Uterine smooth muscle cell (primary cell): ENCODE data around the gene LGR5. TPM values are rescaled to one million over a fixed set of nuclear protein-coding genes. Genes with fewer than 3 reads are reported as not detected.

Experiments
- total RNA-seq: library from RNA; depleted of rRNA; stranded (reverse); fragments of >200 nt; gene quantifications from 2 replicates; pipeline ENCODE4 v1.2.3, GENCODE V29; 2014

LGR5 gene
- not detected in 2 replicates for total RNA-seq

GRCh38 chr12:71439613-71440344 lies at the start of gene LGR5:
TSS of gene LGR5 (plus strand) at chr12:71439798. CDS start at chr12:71440081, 283 bp downstream.

Other genes with a start within 250 kb of the LGR5 start
- gene ZFC3H1, start 224.1 kb downstream of the LGR5 start, total RNA-seq: 27.5 and 33.4 TPM in 2 replicates
- gene THAP2, start 224.5 kb downstream of the LGR5 start, total RNA-seq: 3.1 and 8.7 TPM in 2 replicates
- 17.0 and 35.7 TPM in 2 replicates for gene TMEM19, start 246.3 kb downstream of the LGR5 start, total RNA-seq